ENCODE measurements around the gene SLMAP.

SLMAP gene

GRCh38 chr3:57946970-57947381 lies 190.9 kb downstream of the SLMAP start:
- ATAC-seq: no peak

DNA sequence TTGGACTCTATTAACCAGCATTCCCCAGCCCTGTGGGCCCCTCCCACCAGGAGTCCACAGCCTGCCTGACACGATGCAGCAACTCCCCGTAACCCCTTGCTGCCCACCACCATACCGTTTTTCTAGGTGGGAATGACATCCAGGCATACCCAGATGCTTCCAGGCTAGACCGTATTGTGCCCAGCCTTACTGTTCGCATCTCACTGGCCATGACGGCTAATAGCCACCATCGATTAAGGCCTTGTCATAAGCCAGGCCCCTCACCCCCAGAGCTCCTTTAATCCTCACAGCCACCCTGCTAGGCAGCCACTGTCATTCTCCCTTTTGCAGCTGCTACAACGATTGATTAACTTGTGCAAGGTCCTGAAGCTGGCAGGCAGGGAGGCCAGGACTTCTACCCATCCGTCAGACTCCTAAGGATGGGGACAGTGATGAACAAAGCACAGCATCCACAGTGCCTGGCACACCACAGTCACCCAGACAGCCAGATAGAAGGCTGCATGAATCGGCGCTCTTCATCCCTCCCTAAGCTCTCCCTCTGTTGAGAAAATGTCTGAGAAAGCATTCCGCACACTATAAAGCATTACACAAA lies 192.1 kb downstream of the SLMAP start:
- ATAC-seq: no peak

- no peak for ATAC-seq
Observed at GRCh38 chr3:57948781-57949242, 192.7 kb downstream of the SLMAP start.

DNA sequence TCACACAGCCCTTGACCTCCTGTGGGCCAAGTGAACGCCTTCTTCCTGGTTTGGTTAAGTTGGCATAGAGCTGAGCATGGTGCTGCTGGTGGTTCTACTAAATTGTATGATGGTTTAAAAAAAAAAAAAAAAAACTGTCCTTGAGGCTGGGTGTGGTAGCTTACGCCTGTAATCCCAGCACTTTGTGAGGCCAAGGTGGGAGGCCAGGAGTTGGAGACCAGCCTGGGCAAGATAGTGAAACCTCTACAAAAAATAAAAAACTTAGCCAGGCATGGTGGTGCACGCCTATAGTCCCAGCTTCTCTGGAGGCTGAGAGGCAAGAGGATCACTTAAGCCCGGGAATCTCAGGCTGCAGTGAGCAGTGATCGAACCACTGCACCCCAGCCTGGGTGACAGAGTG lies 193.2 kb downstream of the SLMAP start:
- ATAC-seq: no peak

DNA sequence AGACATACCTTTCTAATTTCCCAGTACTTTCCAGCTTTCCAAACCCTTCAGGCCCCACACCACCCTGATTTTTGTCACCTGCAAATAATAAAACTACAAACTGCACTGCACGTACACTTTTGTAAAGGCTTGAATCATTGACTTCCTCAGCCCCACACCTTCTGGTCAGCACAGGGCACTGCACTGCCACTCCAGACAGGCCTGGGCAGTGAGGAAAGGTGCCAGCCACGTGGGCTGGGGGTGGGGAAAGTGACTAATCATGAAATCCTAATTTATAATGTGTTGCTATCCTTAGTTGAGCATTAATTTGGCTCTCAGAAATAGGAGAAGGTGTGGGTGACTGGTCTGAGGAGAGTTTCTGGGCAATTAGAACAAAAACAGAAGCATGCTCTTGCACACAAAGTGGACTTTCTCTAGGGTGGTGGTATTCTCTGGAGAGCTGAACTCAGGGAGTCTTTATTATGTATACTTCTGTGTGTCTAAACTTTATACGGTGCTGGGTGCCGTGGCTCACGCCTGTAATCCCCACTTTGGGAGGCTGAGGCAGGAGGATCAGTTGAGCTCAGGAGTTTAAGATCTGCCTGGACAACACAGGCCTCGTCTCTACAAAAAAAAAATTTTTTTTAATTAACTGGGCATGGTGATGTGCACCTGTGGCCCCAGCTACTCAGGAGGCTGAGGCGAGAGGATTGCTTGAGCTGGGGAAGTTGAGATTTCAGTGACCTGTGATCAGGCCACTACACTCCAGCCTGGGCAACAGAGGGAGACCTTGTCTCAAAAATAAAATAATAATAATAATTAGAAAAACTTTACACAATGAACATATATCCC lies 193.9 kb downstream of the SLMAP start:
- no peak for ATAC-seq

DNA sequence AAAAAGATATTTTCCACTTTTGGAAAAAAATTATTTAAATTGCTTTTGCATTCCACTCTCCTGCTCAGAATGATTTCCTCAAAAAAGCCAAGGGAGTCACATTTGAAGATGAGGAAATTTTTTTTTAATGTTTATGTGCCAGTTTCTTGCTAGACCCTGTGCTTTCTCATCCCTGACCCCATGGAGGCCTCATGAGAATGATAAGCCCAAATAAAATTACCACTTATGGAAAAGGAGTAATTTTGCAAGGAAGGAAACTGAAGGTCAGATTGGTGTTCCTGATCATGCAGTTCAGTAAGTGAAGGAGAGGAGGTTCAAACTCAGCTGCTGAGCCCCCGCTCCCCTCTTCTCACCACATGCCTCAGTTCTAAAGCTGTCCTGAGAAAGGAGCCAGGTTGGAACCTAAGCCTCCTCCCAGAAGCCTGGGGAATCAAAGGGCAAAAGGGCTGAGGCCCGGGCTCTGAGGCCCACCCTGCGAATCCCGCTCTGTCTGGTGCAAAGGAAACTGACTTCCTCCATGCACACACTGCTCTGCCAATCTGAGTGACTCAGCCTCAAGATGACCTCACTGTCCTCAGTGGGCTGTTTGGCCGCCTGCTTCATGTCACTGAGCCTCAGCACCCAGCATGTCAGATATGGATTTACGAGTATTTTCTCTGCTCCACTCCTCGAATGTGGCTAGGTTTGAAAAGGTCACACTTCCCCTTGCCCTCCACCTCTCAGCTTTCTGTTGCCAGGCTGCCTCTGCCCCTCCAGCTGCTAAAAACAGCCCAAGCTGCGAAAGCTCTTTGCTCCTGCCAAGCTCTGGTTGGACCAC lies 195.2 kb downstream of the SLMAP start:
- peak in 1 of 2 donors; percentile 33 for ATAC-seq

DNA sequence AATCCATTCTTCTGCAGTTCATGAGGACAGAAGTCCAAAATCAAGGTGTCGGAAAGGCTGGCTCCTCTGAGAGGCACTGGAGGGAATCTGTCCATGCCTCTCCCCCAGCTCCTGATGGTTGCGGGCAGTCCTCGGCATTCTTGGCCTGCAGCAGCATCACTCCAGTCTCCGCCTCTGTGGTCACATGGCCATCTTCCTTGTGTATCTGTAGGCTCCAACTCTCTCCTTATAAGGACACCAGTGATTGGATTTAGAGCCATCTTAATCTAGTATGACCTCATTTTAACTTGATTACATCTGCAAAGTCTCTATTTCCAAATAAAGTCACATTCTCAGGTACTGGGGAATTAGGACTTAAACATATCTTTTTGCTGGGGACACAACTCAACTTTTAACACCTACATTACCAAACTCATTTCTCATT lies 196.1 kb downstream of the SLMAP start:
- ATAC-seq: no peak

- no peak for ATAC-seq
Observed at GRCh38 chr3:57952651-57953050, 196.5 kb downstream of the SLMAP start.

DNA sequence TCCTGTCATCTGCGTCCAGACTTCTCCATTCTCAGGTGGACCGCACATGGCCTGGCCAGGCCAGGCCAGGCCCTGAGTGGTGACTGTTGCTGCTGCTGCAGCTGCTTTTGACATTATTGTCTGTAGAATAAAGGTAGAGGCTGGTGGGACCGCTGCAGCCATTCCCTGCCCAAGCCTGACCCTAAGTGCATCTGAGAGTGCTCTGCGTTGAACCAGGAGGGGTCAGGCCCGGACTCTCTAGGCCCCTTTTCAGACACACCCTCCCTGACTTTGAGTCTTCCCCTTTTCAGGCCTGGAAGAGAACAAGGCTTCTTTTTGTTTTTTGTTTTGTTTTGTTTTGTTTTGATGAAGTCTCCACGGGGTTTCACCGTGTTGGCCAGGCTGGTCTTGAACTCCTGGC lies 197.5 kb downstream of the SLMAP start:
- ATAC-seq: no peak

- ATAC-seq: peak; percentile 67 to 70
Observed at GRCh38 chr3:57956119-57956832, 200.2 kb downstream of the SLMAP start.

GRCh38 chr3:57956833-57957174 lies 200.7 kb downstream of the SLMAP start:
- ATAC-seq: no peak

DNA sequence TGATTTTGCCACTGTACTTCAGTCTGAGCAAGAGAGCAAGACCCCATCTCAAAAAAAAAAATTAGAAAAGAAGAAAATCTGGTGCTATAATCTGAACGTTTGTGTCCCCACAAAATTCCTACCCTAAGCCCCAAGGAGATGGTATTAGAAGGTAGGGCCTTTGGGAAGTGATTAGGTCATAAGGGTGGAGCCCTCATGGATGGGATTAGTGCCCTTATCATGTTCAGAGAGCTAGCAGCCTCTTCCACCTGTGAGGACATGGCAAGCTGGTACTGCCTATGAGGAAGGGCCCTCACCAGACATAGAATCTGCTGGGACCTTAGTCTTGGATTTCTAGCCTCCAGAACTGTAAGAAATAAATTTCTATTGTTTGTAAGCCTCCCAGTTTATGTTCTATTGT lies 201.7 kb downstream of the SLMAP start:
- no peak for ATAC-seq

GRCh38 chr3:57958642-57959422 lies 202.7 kb downstream of the SLMAP start:
- no peak for ATAC-seq

- peak in 1 of 2 donors; percentile 7 for ATAC-seq
Observed at GRCh38 chr3:57959423-57960173, 203.5 kb downstream of the SLMAP start.

GRCh38 chr3:57960174-57960505 lies 204.0 kb downstream of the SLMAP start:
- ATAC-seq: no peak

- no peak for ATAC-seq
Observed at GRCh38 chr3:57961177-57961827, 205.2 kb downstream of the SLMAP start.

- no peak for ATAC-seq
Observed at GRCh38 chr3:57961828-57962447, 205.8 kb downstream of the SLMAP start.

DNA sequence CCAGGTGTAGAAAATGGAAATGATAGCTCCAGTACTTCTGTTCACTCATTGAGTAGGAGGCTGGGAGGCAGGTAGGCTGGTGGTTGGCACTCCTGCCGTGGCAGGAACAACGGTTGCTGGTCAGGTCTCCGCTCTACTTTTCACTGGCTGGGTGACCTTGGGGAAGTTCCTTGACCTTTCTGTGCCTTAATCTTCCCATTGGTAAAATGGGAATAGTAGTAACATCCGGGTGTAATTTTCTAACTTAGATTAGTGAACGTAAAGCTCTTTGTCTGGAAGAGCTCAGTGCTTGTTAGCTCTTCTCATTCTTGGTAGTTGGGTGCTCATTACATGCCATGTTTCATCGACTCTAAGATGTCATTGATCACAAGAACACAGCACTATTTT lies 206.3 kb downstream of the SLMAP start:
- no peak for ATAC-seq

GRCh38 chr3:57963811-57964346 lies 207.8 kb downstream of the SLMAP start:
- ATAC-seq: no peak

GRCh38 chr3:57966829-57967228 lies 210.7 kb downstream of the SLMAP start:
- ATAC-seq: no peak

Data from activated CD4-positive, CD25-positive, alpha-beta regulatory T cell treated with anti-CD3 and anti-CD28 coated beads, Interleukin-2, amount 50 U/mL, for 24 hours (primary cell).